Ovary (tissue), 3 donors: ENCODE results near the gene ARHGAP10.

Experiments
- CTCF ChIP-seq, 3 donors: fragments of 450-650 bp in 2 of 3; fragments of 200-600 bp in 1 of 3; IDR thresholded peaks; one replicate each; pipeline versions ENCODE4 v1.5.1 to v1.8.0; 2016 to 2022; ENCODE audit warnings: antibody characterized with exemption in 3 of 3, mild to moderate bottlenecking in 1 of 3
- POLR2A ChIP-seq: fragments of 450-650 bp; IDR thresholded peaks from one replicate; pipeline ENCODE4 v1.6.1; 2017; ENCODE audit warnings: antibody characterized with exemption, mild to moderate bottlenecking, moderate library complexity
- donor health status: DM: no; HTN: no; CAD: no.

- TF ChIP-seq CTCF (IDR thresholded peaks at IDR 0.05) (no peak), POLR2A (no peak)
These were observed 114.6 kb downstream of the ARHGAP10 start for GRCh38 chr4:147846318-147847155.
